RWPE1 (cell line): Measurements from ENCODE around the gene ABHD17A.

Source experiments
- CTCF ChIA-PET: fragments of 350-600 bp; sonication (Branson Sonifier 250); formaldehyde crosslinking; extraction: SDS; loops from one replicate; lab custom pipeline; 2021; lab: Yijun Ruan, JAX
- POLR2A ChIA-PET: fragments of 400-600 bp; formaldehyde crosslinking; extraction: SDS; loops from one replicate; lab custom pipeline; 2020; ENCODE audit warnings: antibody characterized with exemption; ENCODE audit not compliant: low non-redundant PET; lab: Yijun Ruan, JAX
- DNase-seq: peaks from one replicate; pipeline ENCODE4 v3.0.0; 2012; ENCODE audit warnings: low spot score
- H3K27ac ChIP-seq: fragments of 450-650 bp; 2 replicates; pipeline ENCODE4 v1.5.1; 2017
- CTCF ChIP-seq: fragments of 450-650 bp; conservative IDR thresholded peaks from 2 replicates; pipeline ENCODE4 v1.5.1; 2017; ENCODE audit warnings: low read depth, mild to moderate bottlenecking

ABHD17A gene

DNA sequence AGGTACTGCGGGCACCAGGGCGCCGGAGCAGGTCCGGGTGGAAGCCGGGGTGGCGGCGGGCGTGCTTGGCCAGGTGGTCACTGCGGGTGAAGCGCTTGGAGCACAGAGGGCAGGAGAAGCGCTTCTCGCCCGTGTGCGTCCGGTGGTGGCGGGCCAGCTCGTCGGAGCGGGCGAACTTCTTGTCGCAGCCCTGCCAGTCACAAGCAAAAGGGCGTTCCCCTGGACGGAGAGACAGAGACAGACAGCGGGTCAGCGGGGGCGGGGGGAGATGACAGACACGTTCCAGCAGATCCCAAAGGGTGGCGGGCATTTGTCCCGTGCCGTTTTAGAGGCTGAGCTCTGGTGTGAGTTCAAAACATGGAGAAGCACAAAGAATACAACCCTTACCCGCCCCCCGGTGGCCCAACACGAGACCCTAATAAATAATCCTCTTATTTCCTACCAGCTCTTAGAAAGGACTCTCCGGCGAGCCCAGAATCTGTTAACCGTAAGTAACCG is 30.7 kb downstream of the ABHD17A start:
- TF ChIP-seq CTCF = no peak
- DNase-seq = no peak
- ChIA-PET CTCF (no interaction called here), POLR2A (no interaction called here)
- peak overlapping the region; percentile 98 for H3K27ac ChIP-seq

DNA sequence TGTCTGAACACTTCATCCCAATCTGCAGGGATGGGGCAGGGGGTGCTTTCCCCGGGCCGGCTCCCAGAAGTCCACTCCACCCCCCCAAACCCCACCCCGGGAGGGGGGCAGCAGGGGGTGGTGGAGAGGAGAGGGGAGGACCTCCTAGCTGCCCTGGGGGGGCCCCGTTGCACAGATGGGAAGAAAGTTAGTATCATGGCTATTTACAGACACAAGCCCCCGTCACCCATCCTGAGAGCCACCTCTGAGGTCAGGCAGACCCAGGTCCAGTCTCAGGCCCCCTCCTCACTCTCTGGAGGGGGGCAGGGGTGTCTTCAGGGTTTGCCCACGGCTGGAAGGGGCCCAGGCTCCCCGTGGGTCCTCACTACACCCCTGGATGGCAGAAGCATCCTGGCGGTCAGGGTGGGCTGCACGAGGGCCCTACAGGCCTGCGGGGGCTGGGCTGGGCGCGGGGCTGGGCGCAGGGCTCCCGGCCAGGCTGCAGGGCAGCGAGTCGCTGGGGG is 31.2 kb downstream of the ABHD17A start:
- DNase-seq = no peak
- ChIA-PET POLR2A (no interaction called here), CTCF (interaction anchor here (0.6 kb wide), 1 partner anchor 14 kb away, joined by 3 read pairs; no protein-coding TSS in a partner anchor)
- TF ChIP-seq CTCF = no peak
- H3K27ac ChIP-seq = peak overlapping the region; percentile 98

- peak; percentile 95 for TF ChIP-seq CTCF
- ChIA-PET POLR2A (no interaction called here), CTCF (interaction anchor here (0.6 kb wide), 1 partner anchor 13 kb away, joined by 3 read pairs; no protein-coding TSS in a partner anchor)
- DNase-seq = peak; percentile 73
- peak overlapping the region; percentile 98 for H3K27ac ChIP-seq
Measured at GRCh38 chr19:1853295-1854038, 31.8 kb downstream of the ABHD17A start.

- DNase-seq = no peak
- no peak for TF ChIP-seq CTCF
- CTCF ChIA-PET = no interaction called here
- H3K27ac ChIP-seq = peak overlapping the region; percentile 98
- POLR2A ChIA-PET = no interaction called here
Measured at GRCh38 chr19:1852581-1853128, 32.6 kb downstream of the ABHD17A start.

DNA sequence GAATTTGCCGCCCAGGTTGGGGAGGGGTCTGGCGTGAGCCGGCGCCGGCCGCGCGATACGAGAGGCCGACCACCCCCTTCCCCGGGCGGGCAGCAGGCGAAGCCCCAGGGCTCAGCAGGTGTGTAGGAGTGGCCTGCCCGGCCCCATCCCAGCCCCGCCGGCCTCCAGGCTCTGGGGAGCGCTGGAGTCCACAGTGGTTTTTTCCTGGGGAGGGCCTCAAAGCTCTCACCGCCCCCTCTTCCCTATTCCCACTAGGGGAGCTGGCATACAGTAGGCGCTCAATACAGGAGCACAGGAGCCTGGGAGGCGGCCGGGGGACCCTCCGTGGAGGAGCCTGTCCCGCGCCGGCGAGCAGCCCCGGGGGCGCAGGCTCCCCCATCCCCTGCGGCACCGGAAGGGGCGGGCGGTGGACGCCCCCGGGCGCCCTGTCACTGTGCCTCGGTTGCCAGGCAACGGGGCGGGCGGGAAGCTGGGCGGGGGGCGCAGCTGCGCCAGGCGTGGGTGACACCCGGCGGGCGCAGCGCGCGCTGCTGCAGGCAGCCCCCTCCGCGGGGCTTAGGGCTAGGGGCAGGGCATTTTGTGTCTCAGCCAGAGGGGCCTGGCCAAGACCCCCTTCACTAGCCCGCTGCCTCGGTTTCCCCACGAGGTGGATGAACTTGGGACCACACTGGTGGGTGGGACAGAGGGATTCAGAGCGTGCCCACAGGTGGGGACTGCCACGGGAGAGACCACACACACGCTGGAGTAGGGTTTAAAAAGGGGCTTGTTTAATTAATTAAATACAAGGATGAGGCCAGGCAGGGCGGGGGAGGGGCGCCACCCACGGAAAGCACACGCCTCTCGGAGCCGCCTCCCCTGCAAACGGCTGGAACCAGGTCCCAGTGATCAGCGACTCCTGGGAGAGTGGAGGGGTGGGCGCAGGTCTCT is 33.4 kb downstream of the ABHD17A start:
- no peak for DNase-seq
- peak overlapping the region; percentile 98 for H3K27ac ChIP-seq
- CTCF ChIA-PET = no interaction called here
- POLR2A ChIA-PET = no interaction called here
- no peak for TF ChIP-seq CTCF
